Measurements from ENCODE around the gene RSRP1. TPM values are rescaled to one million over a fixed set of nuclear protein-coding genes. Genes with fewer than 3 reads are reported as not detected.

The RSRP1 gene
- polyA plus RNA-seq, 2 of the 4 experiments (the other 2 are of a cell fraction) = 34.5 to 50.6 TPM

DNA sequence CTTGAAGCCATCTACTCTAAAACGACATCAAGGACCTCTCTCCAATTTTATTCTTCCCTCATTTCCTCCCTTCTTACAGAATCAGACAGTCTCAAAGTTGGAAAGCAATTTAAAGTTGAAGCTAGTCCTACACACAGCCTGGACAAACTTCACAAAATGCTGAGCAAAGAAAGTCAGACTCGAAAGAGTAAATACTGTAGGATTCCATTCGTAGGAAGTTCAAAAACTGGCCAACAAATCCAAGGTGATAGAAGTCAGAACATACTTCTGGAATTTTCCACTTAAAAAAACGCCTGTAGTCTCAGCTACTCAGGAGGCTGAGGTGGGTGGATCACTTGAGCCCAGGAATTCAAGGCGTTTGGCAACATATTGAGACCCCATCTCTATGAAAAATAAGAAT, 34.5 kb downstream of the RSRP1 start (continued):
- no peak for TF ChIP-seq ESRRA (IDR thresholded peaks at IDR 0.05; ENCODE audit: borderline replicate concordance, low read length)

DNA sequence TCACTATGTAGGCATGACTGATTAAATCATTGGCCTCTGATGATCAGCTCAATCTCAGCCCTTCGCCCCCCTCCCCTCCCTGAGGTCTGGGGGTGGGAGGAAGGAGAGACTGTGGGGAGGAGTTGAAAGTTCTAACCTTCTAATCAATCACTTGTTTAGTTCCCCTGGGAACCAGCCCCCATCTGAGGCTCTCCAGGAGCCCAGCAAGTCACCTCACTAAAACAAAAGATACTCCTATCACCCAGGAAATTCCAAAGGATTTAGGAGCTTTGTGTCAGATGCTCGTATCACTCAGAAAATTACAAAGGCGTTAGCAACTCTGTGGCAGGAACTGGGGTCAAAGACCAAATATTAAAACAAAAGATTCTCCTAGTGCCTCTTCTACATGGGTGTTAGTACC, 36.5 kb downstream of the RSRP1 start:
- TF ChIP-seq HOXB13 (CRISPR knock-in tag; IDR thresholded peaks at IDR 0.05; ENCODE audit: low read depth) (no peak), FOXS1 (CRISPR knock-in tag; IDR thresholded peaks at IDR 0.05) (no peak), KDM5A (IDR thresholded peaks at IDR 0.05) (no peak), ZC3H11A (IDR thresholded peaks at IDR 0.05) (no peak), MAFK (IDR thresholded peaks at IDR 0.05; ENCODE audit: partially characterized antibody) (no peak), MYC (IDR thresholded peaks at IDR 0.05; ENCODE audit: borderline replicate concordance, low read length) (no peak), GATA3 (IDR thresholded peaks at IDR 0.05; ENCODE audit: borderline replicate concordance) (no peak), NFE2L2 (conservative IDR thresholded peaks at IDR 0.05; ENCODE audit: low read length) (no peak), EHF (CRISPR knock-in tag; IDR thresholded peaks at IDR 0.05) (no peak), RCOR1 (IDR thresholded peaks at IDR 0.05; ENCODE audit: low read depth, low read length) (no peak), PHF8 (IDR thresholded peaks at IDR 0.05; ENCODE audit: borderline replicate concordance, low read depth) (no peak), MAZ (IDR thresholded peaks at IDR 0.05; ENCODE audit: borderline replicate concordance, low read depth, low read length) (no peak), ZSCAN20 (CRISPR knock-in tag; IDR thresholded peaks at IDR 0.05) (no peak), FOSL2 (IDR thresholded peaks at IDR 0.05) (no peak), FOSL2 (CRISPR knock-in tag; IDR thresholded peaks at IDR 0.05) (no peak), TFCP2L1 (CRISPR knock-in tag; IDR thresholded peaks at IDR 0.05) (no peak)
- TF ChIP-seq, protein P1, sequence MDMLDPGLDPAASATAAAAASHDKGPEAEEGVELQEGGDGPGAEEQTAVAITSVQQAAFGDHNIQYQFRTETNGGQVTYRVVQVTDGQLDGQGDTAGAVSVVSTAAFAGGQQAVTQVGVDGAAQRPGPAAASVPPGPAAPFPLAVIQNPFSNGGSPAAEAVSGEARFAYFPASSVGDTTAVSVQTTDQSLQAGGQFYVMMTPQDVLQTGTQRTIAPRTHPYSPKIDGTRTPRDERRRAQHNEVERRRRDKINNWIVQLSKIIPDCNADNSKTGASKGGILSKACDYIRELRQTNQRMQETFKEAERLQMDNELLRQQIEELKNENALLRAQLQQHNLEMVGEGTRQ (IDR thresholded peaks at IDR 0.05) = no peak
- no peaks in the 10 kb centered on the region for H3K9me3 ChIP-seq
- POLR2A ChIA-PET = no interaction called here
- 28% methylated on average over 3 of the region's 3 CpGs for WGBS (ENCODE audit: missing lambda C conversion rate)
- H3K4me1 ChIP-seq = no peaks in the 10 kb centered on the region
- H3K27ac ChIP-seq = no peak overlapping the region
- H3K4me2 ChIP-seq = no peak overlapping the region
- no peak for DNase-seq (ENCODE audit: low read depth in 1 of 2, low spot score in 1 of 2)
- H3K4me3 ChIP-seq = no peak overlapping the region
- no peak for FAIRE-seq
- no peak for ATAC-seq
- CTCF ChIA-PET = interaction anchor here (0.8 to 1.1 kb wide), 2 partner anchors 361 to 363 kb away, joined by 3 to 5 read pairs; no protein-coding TSS in a partner anchor

DNA sequence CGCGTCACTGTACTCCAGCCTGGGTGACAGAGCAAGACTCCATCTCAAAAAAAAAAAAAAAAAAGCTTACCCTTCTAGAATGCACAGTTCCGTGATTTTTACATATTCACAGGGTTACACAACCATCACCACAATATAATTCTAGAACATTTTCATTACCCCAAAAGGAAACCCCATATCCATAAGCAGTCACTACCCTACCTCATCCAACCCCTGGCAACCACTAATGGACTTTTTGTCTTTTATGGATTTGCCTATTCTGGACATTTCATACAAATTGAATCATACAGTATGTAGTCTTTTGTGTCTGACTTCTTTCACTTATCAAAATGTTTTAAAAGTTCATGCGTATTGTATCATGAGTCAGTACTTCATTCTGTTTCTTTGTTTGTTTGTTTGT, 37.7 kb downstream of the RSRP1 start:
- WGBS (ENCODE audit: missing lambda C conversion rate) = 66% methylated on average over 4 of the region's 4 CpGs
- DNase-seq (ENCODE audit: low read depth in 1 of 2, low spot score in 1 of 2) (no peak), FAIRE-seq (no peak), ATAC-seq (no peak)
- Histone ChIP-seq H3K4me3 (no peak overlapping the region), H3K9me3 (no peaks in the 10 kb centered on the region), H3K4me2 (no peak overlapping the region), H3K27ac (no peak overlapping the region), H3K4me1 (no peaks in the 10 kb centered on the region)
- TF ChIP-seq MYC (IDR thresholded peaks at IDR 0.05; ENCODE audit: borderline replicate concordance, low read length) = no peak
- no peak for TF ChIP-seq CBX2 (IDR thresholded peaks at IDR 0.05; ENCODE audit: borderline replicate concordance, low read depth)
- TF ChIP-seq FOSB (CRISPR knock-in tag; IDR thresholded peaks at IDR 0.05) = no peak
- TF ChIP-seq NPAS2 (CRISPR knock-in tag; IDR thresholded peaks at IDR 0.05; ENCODE audit: borderline replicate concordance) = no peak
- TF ChIP-seq CBX8 (IDR thresholded peaks at IDR 0.05) = no peak
- TF ChIP-seq ZC3H11A (IDR thresholded peaks at IDR 0.05) = no peak
- TF ChIP-seq, protein P2, sequence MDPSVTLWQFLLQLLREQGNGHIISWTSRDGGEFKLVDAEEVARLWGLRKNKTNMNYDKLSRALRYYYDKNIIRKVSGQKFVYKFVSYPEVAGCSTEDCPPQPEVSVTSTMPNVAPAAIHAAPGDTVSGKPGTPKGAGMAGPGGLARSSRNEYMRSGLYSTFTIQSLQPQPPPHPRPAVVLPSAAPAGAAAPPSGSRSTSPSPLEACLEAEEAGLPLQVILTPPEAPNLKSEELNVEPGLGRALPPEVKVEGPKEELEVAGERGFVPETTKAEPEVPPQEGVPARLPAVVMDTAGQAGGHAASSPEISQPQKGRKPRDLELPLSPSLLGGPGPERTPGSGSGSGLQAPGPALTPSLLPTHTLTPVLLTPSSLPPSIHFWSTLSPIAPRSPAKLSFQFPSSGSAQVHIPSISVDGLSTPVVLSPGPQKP (IDR thresholded peaks at IDR 0.05; ENCODE audit: low read depth, low read length) = no peak
- POLR2A ChIA-PET = no interaction called here
- CTCF ChIA-PET = interaction anchor here (1.0 to 1.1 kb wide), 2 partner anchors 311 to 362 kb away, joined by 3 read pairs; no protein-coding TSS in a partner anchor
